HG03342 (cell line): ENCODE results near the gene NAA11.

Experiments
- ATAC-seq: cut with Tn5 transposase; IDR thresholded peaks from one replicate; pipeline ENCODE4 v1.9.1; 2021; ENCODE audit warnings: mild to moderate bottlenecking, moderate library complexity; ENCODE audit not compliant: unreplicated experiment

The NAA11 gene

DNA sequence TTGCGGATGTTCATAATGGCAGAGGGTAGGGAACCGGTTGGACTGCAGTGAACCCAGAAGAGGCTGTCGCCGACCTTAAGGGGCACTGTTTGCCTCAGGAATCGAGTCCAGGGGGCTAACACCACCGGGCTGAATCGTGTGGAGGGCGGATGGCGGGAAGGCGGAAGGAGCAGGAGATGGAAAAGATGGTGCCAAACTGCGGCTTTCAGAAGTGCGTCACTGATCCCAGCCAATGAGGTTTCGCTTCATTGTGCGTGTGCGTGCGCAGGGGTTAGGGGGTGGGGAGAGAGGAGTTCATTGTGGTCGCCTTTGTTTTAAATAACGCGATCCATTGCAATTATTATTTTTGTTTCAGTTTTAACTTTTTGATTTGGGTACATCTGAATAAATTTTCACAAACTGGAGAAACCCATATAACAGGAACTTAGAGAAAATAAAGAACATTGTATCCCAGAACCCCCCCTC lies at the start of gene NAA11:
NAA11 (minus strand) TSS at position 198 of the 465 bp plus-strand sequence; CDS start at position 14, 184 bp downstream.
- ATAC-seq: no peak

DNA sequence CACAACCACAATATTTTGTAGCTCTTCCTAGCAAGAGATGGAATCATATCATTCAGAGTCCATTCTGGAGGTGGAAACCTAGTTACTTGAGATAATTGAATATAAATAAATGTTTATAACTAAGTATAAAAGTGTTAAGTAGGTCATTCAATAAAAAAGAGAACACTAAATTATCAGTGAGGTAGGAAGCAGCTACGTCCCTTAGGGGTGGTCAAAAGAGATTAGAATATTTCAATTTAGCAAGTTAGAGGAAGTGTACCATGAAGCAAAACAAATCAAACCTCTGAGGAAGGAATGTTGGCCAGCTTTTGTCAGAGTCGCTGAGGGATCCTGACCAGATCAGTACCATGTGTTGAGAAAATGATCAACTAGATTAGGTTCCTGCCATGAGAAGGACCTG lies 44.2 kb upstream of the NAA11 start:
- ATAC-seq: no peak

DNA sequence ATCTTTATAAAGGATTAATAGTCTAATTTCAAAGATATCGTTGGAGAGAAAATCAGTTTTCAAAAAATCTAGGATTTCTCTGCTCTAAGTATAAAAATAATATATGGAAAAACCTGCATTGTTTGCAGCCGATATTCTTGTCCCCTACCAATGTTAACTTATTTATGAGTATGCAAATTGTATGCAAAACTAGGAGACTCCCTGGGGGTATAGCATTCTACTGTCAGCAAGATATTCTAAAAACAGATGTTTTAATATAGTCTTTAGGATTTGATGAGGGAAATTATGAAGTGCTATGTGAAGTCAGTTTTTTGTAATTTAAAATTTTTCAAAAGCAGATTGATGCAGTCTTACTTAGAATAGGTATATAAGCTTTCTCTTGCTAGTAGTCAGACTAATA lies 41.2 kb upstream of the NAA11 start:
- no peak for ATAC-seq

DNA sequence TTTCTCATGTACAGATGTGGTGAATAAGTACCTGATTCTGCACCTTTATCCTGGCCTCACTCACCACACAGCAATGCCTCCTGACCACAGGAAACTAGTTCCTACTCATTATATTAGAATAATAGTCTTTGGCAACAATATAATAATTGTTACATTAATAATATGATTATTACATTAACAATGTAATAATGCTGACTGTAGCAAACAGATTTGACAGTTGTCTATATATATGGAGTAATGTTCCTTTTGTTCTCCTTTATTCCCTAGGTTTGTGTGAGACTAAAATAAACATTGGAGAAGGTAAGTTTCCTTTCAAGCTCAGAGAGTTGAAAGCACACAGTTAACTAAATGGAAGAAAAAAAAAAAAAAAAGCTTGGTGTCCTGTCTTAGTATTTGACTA lies 40.6 kb upstream of the NAA11 start:
- ATAC-seq: no peak

DNA sequence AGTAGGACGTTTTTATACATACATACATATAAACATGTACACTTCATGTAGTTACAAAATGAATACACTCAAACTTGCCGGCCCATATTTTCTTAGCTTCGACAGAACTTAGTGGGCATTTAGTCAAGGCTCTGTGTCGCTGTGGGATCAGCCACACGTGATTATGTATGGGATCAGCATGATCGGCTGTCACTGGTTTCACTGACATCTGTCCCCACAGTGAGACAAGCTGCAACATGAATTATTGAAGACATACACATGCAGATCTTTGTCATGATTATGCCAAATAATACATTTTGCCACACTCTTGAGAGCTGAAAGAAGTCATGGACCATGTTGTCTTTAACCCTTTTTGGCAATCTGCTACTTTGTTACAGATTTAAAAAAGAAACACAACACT lies 38.2 kb upstream of the NAA11 start:
- no peak for ATAC-seq

DNA sequence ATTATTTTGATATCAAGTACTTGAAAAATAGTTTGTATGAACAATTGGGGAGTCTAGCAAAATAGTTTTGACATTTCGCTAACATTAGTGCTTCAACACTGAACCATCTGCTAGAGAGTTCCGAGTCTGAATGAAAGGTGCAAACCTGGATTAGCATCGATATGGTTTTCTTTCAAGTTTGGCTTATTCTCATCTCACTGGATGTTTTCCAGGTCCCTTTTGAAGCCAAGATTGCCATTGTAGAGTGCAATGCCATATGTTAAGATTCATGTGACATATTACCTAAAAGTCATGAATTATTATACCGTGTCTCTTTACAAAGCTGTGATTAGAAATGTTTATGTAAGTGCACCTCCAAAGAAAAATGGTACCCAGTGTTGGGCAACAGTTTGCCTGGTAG lies 36.8 kb upstream of the NAA11 start:
- ATAC-seq: no peak

DNA sequence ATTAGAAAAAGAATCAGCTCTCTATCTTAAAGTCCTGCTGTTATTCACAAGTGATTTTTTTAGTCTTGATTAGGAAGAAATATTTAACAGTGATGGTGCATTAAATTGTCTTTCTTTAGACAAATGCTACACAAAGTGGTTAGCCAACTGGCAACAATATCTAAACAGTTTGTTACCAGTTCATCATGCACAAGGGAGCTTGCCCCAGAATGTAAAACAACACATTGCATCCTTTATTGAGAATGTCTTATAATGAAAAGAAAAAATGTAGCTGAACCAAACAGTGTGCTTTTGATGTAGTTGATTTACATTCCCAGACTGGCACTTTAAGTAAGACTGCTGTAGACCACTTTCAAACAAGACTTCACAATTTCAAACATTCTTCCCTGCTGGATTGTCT lies 34.1 kb upstream of the NAA11 start:
- no peak for ATAC-seq

DNA sequence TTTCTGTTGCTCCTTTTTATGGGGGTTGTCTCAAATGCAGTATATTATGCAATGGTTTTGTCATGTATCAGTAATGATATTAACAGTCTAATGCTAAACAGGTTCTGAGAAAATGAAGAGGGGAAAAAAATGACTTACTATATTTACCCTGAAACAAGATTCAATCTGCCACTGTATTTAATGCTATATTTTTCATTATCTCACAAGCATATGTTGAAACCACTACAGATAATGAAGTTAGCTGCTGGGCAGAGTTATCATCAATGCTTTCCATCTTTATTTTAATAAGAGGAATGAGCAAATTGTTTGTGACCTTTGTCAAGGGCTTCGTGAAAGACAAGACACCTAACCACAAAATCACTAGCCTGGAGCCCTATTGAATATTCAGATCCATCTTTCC lies 32.6 kb upstream of the NAA11 start:
- ATAC-seq: no peak

DNA sequence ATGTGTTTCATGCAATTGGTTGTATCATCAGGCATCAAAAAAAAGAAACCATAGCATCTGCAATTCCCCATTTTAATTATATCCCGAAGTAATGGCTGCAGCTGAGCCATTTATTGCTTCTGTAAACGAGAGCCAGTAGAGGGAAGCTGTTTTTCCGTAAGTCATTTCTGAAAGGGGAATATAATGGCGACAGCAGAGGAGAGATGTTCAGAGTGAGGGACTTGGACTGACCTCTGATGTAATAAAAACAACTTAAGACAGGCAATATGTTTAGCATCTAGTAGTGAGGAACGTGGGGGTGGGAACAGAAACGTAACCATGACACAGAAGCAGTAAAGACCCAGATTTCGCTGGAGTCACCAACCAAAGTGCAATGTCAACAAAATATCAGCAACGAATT lies 31.5 kb upstream of the NAA11 start:
- no peak for ATAC-seq

DNA sequence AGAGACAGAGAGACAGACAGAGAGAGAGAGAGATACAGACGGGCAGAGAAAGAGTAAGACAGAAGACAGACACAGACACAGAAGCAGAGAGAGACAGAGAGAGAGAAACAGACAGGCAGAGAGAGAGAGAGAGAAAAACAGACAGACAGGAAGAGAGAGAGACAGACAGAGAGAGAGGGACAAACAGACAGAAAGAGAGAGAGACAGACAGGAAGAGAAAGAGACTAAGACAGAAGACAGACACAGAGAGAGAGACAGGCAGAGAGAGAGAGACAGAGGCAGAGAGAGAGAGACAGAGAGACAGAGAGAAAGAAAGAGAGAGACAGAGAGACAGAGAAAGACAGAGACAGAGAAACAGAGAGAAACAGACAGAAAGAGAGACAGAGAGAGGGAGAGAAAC lies 27.2 kb upstream of the NAA11 start:
- no peak for ATAC-seq

DNA sequence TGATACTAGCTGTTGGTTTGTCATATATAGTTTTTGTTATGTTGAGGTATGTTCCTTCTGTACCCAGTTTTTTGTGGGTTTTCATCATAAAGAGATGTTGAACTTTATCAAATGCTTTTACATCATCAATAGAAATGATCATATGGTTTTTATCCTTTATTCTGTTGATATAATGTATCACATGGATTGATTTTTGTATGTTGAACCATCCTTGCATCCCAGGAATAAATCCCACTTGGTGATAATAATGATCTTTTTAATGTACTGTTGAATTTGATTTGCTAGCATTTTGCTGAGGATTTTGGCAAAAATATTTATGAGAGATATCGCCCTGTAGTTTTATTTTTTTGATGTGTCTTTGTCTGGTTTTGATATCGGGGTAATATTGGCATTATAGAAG lies 22.5 kb upstream of the NAA11 start:
- ATAC-seq: no peak

DNA sequence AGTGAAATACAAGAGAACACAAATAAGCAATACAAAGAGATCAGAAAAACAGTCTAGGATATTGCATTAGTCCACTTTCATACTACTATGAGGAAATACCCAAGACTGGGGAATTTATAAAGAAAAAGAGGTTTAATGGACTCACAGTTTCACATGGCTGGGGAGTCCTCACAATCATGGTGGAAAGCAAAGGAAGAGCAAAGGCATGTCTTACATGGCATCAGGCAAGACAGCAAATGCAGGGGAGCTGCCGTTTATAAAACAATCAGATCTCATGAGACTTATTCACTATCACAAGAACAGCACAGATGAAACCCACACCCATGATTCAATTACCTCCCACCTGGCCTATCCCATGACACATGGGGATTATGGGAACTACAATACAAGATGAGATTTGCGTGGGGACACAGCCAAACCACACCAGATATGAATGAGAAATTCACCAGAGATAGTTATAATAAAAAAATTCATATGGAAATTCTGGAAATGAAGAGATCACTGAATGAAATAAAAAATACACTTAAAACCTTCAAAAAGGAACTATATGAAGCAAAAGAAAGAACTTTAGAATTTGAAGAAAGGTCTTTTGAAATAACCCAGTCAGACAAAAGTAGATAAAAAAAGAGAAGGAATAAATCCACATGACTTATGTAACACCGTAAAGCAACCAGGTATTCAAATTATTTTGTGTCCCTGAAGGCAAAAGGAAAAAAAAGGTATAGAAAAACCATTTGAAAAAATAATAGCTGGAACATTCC lies 16.2 kb upstream of the NAA11 start:
- ATAC-seq: no peak

DNA sequence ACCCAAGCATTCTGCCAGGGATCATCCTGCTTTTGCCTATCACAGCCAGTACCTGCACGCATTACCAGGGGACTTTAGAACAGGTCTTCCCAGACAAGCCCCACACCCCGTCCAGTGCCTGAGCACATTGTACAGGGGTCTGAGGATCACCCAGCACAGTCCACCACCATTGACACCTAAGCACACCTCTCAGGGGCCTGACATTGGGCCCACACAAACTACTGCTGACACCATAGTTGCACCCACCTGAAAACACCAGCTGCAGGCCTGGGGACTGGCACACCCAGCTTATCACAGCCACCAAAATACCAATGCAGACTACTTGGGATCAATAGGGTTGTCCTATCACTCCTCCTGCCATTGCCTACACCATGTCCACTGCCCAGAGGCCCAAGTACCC lies 14.7 kb upstream of the NAA11 start:
- no peak for ATAC-seq

DNA sequence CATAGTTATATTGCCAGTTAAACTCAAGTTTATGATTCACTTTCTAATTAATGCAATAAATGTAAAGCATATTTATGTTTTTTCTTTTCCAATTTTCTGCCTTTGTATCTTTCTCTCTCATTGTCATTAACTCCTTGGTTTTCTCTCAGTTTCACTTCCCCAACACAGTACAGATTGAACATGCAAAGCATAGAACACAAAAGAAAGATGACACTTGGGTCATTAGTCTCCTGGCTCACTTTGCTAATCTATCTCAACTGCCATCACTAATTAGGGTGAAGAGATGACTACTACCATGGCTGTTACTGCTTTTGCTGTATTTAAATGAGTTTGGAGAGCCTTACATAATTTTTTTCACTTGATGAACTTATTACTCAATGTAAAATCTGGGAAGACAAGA lies 12.3 kb upstream of the NAA11 start:
- peak; percentile 79 for ATAC-seq

DNA sequence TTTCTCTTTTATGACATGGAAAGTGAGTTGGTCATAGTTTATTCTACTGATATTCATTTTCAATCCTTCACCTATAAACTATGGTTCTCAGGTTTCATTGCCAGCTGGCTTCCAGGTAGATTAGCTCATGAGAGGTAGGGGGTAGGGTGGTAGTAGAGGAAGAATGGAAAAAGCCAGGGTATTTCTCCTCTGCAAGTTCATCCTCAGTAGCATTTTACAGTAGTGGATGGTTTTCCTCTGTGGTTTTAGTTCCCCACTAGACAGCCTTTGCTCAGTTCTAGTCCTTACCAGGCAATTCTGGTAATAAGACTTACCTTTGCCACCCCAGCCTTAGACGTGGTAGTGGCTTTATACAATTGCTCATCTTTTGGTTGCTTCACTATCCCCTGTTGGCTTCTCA lies 8.9 kb upstream of the NAA11 start:
- no peak for ATAC-seq

DNA sequence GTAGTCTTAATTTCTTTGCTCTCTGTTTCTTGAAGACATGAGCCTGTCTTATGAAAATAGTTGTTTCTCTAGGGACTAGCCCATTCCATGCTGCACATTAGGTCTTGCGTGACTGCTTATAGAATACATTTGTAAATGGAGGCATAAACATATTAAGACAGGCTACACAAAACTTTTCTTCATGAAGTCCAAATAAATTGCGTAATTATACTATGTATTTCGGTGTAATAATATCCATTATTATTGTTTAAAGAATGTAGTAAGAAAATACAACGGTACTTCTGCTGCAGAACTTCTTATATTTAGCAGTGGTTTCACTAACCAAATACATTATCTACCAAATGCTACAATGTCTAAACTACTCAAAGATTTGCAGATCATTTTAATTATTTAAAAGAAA lies 8.5 kb upstream of the NAA11 start:
- no peak for ATAC-seq

DNA sequence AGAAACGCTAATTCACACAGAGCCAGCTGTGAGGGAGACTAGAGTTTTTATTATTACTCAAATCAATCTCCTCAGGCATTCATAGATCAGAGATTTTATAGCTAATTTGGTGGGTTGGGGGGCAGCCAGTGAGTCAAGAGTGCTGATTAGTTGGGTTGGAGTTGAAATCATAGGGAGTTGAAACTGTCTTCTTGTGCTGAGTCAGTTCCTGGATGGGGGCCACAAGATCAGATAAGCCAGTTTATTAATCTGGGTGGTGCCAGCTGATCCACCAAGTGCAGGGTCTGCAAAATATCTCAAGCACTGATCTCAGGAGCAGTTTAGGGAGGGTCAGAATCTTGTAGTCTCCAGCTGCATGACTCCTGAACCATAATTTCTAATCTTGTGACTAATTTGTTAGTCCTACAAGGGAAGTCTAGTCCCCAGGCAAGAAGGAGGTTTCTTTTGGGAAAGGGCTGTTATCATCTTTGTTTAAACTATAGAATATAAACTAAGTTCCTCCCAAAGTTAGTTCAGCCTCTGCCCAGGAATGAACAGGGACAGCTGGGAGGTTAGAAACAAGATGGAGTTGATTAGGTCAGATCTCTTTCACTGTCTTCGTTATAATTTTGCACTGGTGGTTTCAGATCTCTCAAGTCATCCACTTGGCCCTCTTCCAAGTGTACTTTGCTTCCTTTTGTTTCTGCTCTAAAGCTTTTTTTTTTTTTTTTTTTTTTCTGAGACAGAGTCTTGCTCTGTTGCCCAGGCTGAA lies 5.4 kb upstream of the NAA11 start:
- ATAC-seq: no peak

DNA sequence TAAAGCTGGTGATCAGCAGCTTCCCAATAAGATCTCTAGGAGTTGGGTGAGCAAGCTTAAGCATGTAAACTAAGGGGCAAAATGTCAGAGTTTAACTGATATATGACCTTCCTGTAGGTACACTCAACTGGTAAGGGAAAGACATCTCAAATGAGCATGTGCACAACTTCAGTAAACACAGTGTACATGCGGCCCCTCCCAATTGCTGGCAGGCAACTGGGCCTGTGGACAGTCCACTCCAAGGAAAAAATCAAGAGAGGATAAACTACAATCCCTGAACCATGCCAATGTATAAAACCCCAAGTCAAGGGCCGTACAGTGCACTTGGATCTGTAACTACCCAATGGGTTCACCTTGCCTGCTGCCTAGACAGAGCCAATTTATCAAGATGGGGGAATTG lies 4.9 kb upstream of the NAA11 start:
- ATAC-seq: no peak

DNA sequence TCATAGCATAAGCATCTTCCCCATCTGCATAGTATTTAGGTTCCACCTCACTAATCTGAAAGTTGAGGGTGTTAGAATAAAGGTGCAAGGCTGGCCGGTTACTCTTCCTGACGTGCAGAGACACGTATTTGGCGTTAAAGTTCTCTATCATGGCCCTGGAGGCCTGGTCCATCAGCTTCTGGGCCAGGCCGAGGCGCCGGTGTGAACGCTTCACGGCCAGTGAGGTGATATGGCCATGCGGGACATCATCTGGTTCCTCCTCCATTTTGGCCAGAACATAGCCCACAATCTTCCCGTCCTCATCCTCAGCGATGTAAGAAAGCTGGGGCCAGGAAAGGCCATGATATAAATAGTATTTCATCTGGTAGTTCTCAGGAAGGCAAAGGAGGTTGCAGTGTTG lies 425 bp downstream of the NAA11 start:
- no peak for ATAC-seq

DNA sequence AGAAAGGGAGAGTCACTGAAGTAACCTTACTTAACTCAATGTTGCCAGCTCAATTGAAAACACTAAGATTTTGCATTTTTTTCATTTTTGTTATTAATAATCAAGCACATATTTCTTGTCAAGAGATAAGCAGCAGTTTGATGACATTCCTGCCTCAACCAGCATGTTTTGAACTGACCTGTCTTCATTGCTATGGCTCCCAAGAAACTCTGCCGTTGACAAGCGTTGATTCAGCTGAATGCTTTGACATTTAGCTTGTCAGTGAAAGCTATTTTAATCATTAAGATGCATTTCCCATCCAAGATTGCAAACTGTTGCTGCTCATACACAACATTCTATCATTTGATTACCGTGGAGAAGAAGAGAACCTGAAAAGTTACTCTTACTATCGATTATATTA lies 5.9 kb downstream of the NAA11 start:
- no peak for ATAC-seq

DNA sequence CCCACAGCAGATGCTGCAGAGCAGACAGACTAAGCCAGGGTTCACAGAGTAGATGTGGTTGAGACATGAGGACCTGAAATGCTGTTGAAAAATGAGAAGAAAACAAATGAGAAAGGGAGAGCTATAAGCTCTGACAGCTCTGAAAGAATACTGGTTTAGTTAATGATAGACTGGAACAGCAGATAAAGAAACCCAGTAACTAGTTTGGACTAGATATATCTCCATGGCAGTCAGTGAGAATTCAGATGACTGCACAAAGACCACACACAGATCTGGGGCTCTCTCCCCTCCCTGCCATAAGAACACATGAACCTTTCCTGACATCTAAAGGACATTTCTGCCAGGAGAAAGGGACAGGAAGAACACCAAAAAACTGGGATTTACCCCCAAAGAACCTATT lies 8.2 kb downstream of the NAA11 start:
- ATAC-seq: no peak

DNA sequence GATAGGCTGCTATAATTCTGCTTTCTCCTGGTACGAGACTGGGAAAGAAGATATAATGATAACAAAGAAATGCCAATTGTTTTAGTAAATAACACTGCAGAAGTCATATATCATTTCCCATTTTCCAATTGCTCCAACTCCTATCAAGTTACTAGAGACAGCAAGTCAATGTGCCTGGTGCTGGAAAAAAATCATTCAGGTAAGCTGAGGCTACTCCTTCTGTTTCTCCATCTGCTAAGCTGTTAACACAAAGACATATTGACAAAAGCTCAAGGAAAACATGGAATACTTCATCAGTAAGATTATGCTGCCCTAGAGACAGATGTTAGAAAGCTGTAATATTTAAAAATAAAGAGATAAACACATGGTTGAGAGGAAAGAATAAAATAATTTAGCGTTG lies 10.0 kb downstream of the NAA11 start:
- ATAC-seq: no peak

DNA sequence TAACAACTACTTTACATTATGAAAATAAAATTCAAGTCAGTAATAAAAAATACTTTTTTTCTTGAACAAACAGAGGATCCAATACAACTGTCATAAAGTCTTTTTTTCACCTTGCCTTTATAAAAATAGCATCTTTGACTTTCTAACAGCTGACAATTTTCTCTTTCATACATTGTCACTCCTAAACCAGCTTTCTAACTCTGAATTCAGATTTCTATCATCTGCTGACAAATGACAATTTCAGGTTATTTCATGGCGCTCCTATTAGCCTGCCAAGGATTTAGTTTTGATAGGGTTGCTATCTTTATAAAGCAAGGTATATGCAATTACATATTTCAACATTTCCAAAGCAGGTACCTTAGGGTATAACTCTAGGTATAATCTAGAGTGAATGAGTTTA lies 14.6 kb downstream of the NAA11 start:
- ATAC-seq: no peak
